GM21717 (cell line): ENCODE measurements around the gene EXOC6B.
"Not testable (repeated sequence)": the region's sequence is repeated elsewhere in the genome, so short reads cannot be mapped to it uniquely, and the experiment has no call there.

Source experiments
- ATAC-seq: cut with Tn5 transposase; IDR thresholded peaks from one replicate; pipeline ENCODE4 v1.9.1; 2021; ENCODE audit warnings: mild to moderate bottlenecking, moderate library complexity; ENCODE audit not compliant: unreplicated experiment

Gene EXOC6B

DNA sequence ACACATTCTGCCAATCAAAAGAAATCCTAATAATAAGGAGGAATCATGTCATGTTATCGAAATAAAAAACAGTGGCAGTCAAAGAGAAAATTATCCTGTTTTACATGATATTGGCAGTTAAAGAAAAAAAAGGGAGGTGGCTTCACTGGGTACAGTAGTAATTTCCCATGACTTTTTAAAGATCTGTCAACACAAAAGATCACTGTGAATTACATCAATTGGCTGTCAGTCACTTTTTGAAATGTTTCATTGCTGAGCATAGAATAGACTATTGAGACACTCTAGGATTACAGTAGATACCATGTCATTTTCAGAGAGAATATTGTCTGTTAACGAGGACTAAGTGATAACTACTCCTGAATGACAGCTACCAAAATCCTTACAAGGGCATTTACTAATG, 342.5 kb downstream of the EXOC6B start:
- ATAC-seq: no peak

DNA sequence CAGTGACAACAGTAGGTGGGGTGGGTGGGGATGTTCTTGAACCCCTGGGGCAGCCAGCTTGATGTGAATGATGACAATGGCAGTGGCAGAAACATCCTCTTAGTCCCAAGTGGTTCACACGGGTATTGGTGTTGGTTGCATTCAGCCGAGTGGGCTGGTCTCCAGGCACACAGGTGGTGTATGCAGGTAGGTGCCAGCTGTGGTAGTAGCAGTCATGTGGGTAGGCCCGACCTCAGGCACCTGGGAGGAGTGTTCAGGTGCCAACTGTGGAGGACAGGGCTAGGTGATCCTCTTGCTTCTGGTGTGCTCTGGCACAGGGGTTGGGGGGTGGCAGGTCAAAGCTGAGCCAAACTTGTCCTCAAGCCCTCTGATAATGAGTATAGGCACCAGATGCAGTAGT, 350.6 kb downstream of the EXOC6B start:
- no peak for ATAC-seq

DNA sequence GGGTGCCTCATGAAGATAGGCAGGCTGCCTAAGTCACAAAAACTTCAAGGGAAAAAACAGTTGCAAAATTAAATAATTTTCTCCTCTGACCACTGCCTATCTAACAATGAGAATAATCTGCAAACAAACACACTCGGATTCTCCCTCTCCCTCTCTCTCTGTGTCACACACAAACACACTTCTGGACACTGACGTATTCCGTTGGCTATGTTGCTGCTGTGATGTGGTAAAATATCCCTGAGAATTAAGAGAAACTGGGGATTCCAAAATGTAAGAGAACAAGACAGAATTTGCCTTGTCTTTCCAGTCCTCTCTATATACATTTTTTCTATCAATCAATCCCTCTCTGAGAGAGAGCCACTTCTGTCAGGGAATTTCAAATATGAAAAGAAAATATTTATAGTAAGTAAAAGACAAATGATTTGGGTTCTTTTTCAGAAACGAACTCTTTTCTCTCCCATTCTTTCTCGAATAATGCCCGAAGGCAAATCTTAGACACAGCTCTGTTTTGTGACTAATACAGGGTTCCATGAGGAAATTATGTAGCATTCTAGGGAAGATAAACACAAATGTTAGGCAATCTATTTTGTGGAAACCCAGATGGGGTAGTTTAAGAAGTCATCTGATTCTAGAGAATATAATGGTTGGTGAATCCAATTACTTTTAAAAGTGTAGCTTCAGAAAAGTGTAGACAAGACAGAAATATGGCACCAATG, 367.9 kb downstream of the EXOC6B start:
- ATAC-seq: no peak

DNA sequence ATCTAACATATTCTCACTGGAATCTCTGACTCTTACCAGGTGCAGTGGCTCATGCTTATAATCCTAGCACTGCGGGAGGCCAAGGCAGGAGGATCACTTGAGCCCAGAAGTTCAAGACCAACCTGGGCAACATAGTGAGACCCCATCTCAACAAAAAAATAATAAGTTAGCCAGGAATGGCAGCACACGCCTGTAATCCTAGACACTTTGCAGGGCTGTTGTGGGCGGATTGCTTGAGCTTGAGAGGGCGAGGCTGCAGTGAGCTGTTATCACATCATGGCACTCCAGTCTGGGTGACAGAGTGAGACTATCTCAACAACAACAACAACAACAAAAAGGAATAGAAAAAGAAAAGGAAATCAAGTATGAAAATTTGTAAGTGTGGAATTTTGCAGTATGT, 371.6 kb downstream of the EXOC6B start:
- no peak for ATAC-seq

GRCh38 chr2:72442270-72442669, 383.6 kb downstream of the EXOC6B start:
- no peak for ATAC-seq

- ATAC-seq: no peak
Measured at GRCh38 chr2:72439892-72440291, 385.9 kb downstream of the EXOC6B start.

- no peak for ATAC-seq
Measured at GRCh38 chr2:72438364-72438763, 387.5 kb downstream of the EXOC6B start.

DNA sequence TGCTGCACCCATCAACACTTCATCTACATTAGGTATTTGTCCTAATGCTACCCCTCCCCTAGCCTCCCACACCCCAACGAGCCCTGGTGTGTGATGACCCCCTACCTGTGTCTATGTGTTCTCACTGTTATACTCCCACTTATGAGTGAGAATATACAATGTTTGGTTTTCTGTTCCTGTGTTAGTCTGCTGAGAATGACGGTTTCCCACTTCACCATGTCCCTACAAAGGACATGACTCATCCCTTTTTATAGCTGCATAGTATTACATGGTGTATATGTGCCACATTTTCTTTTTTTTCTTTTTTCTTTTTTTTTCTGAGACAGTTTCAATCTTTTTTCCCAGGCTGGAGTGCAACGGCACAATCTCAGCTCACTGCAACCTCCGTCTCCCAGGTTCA, 394.1 kb downstream of the EXOC6B start:
- ATAC-seq: no peak

GRCh38 chr2:72427022-72427861, 398.6 kb downstream of the EXOC6B start:
- ATAC-seq: no peak

- ATAC-seq: no peak
Measured at GRCh38 chr2:72425996-72426395, 399.8 kb downstream of the EXOC6B start.

DNA sequence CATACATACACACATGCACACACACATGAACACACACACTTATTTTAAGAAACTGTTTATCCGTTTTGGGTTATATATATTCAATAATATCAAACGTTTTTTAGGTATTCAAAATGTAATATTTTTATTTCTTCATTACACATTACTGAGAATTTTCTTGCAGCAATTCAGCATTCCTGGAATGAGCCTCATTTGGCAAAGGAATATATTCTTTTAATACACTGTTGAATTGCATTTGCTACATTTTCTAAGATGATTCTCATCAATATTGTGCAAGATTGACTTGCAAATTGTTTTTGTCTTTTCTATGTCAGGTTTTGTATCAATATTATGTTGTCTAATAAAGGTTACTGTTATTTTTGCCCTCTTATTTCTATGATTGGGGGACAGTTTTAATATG, 402.1 kb downstream of the EXOC6B start:
- no peak for ATAC-seq

GRCh38 chr2:72421771-72422379, 404.0 kb downstream of the EXOC6B start:
- ATAC-seq: not testable (repeated sequence)

DNA sequence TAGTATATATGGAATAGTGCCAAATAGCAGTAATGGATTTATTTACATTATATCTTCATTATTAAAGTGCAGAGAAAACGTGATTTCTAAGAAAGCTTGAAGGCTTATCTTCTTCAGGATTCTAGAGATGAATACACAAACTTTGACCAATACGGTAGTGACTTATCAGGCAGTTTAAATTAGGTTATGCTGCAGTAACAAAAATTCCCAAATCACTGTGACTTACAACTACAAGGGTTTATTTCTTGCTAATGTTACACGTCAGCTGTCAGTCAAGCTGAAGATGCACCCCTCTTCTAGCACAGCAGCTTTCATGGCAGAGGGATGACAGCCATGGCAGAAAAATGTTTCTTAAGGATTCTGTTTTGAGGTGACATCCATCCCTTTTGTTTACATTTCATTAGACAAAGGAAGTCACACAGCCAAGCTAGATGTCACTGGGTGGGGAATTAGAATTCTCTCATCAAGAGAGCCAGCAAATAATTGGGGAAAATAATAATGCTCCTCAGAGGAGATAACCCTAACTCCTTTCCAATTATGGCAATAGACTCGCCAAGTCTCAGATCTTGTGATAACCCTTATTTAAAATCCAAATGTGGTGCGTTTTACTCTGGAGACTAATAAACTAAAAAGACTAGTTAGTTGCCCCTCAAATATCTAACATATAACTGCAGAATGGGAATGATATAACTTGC, 409.9 kb downstream of the EXOC6B start:
- ATAC-seq: no peak

GRCh38 chr2:72415241-72415661, 410.6 kb downstream of the EXOC6B start:
- ATAC-seq: no peak

- ATAC-seq: no peak
Measured at GRCh38 chr2:72414137-72414760, 411.6 kb downstream of the EXOC6B start.

DNA sequence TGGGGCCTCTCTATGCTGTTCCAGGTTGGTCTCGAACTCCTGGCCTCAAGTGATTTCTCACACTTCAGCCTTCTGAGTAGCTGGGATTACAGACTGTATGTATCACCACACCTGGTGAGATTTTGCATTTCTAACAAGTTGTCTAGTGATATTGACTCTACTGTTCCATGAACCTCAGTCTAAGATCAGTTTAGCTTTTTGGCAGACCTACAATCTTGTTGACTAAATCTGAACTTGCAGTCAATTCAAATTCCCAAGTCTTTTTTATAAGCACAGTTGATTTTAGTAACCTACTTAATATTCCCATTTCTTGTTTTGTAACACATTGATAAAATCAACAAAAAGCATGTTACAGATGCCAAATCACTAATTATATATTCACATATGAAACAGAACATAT, 412.1 kb downstream of the EXOC6B start:
- no peak for ATAC-seq

GRCh38 chr2:72412214-72412613, 413.6 kb downstream of the EXOC6B start:
- ATAC-seq: no peak

GRCh38 chr2:72399879-72400278, 426.0 kb downstream of the EXOC6B start:
- ATAC-seq: no peak

DNA sequence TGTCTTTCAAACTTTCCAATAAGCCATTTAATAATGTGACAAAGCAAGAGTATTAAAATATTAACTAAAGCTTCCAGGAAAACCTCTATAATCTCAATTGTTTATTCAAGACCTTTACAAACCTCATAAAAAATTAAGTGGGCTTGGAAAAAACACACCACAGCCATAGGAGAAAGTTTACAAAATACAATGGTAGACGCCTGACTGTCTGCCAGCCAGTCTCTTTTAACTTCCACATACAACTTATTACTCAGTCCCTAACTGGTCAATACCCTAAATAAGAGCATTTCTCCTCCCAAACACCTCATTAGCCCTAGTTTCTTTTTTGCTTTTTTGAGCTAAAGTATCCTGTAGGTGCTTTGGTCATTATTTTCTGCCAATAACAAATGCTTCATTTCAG, 430.7 kb downstream of the EXOC6B start:
- ATAC-seq: no peak

DNA sequence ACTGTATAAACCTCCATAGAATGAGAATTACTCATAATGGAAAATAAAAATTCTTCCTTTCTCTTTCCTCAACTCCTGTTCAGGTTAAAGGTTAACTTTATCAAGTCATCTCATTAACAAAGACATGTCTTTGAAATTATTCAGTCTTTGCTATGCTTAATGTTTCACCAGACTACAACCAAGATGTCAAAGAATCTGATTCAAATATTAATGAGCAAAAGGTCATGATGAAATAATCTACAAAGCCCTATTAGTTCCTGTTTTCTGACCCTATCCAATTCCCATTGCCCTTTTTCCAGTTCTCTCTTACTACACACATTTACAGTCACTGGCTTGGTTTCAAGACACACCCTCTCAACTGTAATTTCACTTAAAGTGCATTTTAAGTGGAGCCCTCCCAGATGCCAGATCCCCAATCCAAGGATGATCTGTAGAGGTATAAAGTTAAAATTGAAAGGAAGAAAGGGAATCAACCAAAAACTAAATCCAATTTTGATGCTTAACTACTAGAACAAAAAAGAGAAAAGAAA, 431.2 kb downstream of the EXOC6B start:
- no peak for ATAC-seq

- no peak for ATAC-seq
Measured at GRCh38 chr2:72389447-72389846, 436.4 kb downstream of the EXOC6B start.
